OCI-LY7 (cell line): ENCODE measurements around the gene MAP3K14.

ENCODE experiments used
- EZH2phosphoT487 ChIP-seq: fragments of 200-600 bp; sonication (generic); IDR thresholded peaks from 2 replicates; pipeline ENCODE4 v1.6.1; 2018; ENCODE audit warnings: low read depth, borderline replicate concordance, mild to moderate bottlenecking, mixed run types, antibody characterized with exemption, low read length, moderate library complexity, mixed read lengths
- TF ChIP-seq, protein P1 (sequence below): fragments of 200-600 bp; sonication (generic); conservative IDR thresholded peaks from 2 replicates; pipeline ENCODE4 v1.5.1; 2014; ENCODE audit warnings: mild to moderate bottlenecking, antibody characterized with exemption, low read length, moderate library complexity, mixed read lengths

DNA sequence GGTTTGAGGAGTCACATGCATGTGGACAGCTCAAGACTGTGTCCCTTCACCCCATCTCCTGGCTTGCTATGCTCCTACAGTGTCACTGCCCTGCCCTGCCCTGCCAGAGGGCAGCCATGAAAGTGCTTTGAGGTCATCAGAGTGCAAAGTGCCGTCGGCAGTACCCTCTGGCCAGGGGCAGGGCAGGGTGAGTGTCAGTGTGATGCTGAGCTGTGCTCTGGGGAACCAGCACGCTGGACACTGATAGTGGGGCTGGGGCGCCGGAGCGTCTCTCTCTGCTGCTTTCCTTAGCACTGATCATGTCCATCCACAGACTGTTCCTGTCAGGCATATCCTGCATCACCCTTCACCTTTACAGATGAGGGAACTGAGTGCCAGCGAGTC is 53.4 kb downstream of the MAP3K14 start:
- TF ChIP-seq, protein P1, sequence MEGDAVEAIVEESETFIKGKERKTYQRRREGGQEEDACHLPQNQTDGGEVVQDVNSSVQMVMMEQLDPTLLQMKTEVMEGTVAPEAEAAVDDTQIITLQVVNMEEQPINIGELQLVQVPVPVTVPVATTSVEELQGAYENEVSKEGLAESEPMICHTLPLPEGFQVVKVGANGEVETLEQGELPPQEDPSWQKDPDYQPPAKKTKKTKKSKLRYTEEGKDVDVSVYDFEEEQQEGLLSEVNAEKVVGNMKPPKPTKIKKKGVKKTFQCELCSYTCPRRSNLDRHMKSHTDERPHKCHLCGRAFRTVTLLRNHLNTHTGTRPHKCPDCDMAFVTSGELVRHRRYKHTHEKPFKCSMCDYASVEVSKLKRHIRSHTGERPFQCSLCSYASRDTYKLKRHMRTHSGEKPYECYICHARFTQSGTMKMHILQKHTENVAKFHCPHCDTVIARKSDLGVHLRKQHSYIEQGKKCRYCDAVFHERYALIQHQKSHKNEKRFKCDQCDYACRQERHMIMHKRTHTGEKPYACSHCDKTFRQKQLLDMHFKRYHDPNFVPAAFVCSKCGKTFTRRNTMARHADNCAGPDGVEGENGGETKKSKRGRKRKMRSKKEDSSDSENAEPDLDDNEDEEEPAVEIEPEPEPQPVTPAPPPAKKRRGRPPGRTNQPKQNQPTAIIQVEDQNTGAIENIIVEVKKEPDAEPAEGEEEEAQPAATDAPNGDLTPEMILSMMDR = no peak
- no peak for TF ChIP-seq EZH2phosphoT487
